ENCODE results near the gene MRFAP1. TPM values are rescaled to one million over a fixed set of nuclear protein-coding genes. Genes with fewer than 3 reads are reported as not detected.
"Not testable (repeated sequence)": the region's sequence is repeated elsewhere in the genome, so short reads cannot be mapped to it uniquely, and the experiment has no call there.

Gene MRFAP1
- total RNA-seq, 1 donor: 94.1 TPM

- H3K27ac ChIP-seq (ENCODE audit: low read depth, low read length): no peak overlapping the region
- TF ChIP-seq, protein P1, sequence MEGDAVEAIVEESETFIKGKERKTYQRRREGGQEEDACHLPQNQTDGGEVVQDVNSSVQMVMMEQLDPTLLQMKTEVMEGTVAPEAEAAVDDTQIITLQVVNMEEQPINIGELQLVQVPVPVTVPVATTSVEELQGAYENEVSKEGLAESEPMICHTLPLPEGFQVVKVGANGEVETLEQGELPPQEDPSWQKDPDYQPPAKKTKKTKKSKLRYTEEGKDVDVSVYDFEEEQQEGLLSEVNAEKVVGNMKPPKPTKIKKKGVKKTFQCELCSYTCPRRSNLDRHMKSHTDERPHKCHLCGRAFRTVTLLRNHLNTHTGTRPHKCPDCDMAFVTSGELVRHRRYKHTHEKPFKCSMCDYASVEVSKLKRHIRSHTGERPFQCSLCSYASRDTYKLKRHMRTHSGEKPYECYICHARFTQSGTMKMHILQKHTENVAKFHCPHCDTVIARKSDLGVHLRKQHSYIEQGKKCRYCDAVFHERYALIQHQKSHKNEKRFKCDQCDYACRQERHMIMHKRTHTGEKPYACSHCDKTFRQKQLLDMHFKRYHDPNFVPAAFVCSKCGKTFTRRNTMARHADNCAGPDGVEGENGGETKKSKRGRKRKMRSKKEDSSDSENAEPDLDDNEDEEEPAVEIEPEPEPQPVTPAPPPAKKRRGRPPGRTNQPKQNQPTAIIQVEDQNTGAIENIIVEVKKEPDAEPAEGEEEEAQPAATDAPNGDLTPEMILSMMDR (IDR thresholded peaks at IDR 0.05; ENCODE audit: extremely low read depth, low read depth, low read length): no peak
- H2AFZ ChIP-seq (ENCODE audit: low read length): no peak overlapping the region
- peaks cover 3% of the 10 kb centered on the region for H4K20me1 ChIP-seq (ENCODE audit: insufficient read depth, low read length)
- no peaks in the 10 kb centered on the region for H3K79me2 ChIP-seq (ENCODE audit: insufficient read depth, low read length)
- DNase-seq (ENCODE audit: insufficient read length, low spot score, missing footprints): no peak
- H3K36me3 ChIP-seq (ENCODE audit: insufficient read depth, low read length): no peaks in the 10 kb centered on the region
- no peaks in the 10 kb centered on the region for H3K9me3 ChIP-seq (ENCODE audit: low read depth, low read length)
- no peak overlapping the region for H3K4me3 ChIP-seq (ENCODE audit: insufficient read depth, low read length)
- H3K27me3 ChIP-seq (ENCODE audit: insufficient read depth, low read length): peaks cover 29% of the 10 kb centered on the region
- H3K4me1 ChIP-seq (ENCODE audit: insufficient read depth, low read length): peaks cover 16% of the 10 kb centered on the region
- no peak overlapping the region for H3K4me2 ChIP-seq (ENCODE audit: insufficient read depth, low read length)
Observed at GRCh38 chr4:6665320-6665654, 24.8 kb downstream of the MRFAP1 start.

GRCh38 chr4:6668391-6668790 is 27.9 kb downstream of the MRFAP1 start:
- no peak overlapping the region for H2AFZ ChIP-seq (ENCODE audit: low read length)
- H3K36me3 ChIP-seq (ENCODE audit: insufficient read depth, low read length): no peaks in the 10 kb centered on the region
- DNase-seq (ENCODE audit: insufficient read length, low spot score, missing footprints): peak; percentile 92
- H3K4me1 ChIP-seq (ENCODE audit: insufficient read depth, low read length): peaks cover 17% of the 10 kb centered on the region
- H3K4me3 ChIP-seq (ENCODE audit: insufficient read depth, low read length): no peak overlapping the region
- H3K79me2 ChIP-seq (ENCODE audit: insufficient read depth, low read length): no peaks in the 10 kb centered on the region
- TF ChIP-seq, protein P1 (IDR thresholded peaks at IDR 0.05; ENCODE audit: extremely low read depth, low read depth, low read length): no peak
- peaks cover 17% of the 10 kb centered on the region for H3K27me3 ChIP-seq (ENCODE audit: insufficient read depth, low read length)
- H4K20me1 ChIP-seq (ENCODE audit: insufficient read depth, low read length): peaks cover 3% of the 10 kb centered on the region
- H3K4me2 ChIP-seq (ENCODE audit: insufficient read depth, low read length): peak overlapping the region; percentile 62
- H3K27ac ChIP-seq (ENCODE audit: low read depth, low read length): no peak overlapping the region
- no peaks in the 10 kb centered on the region for H3K9me3 ChIP-seq (ENCODE audit: low read depth, low read length)

DNA sequence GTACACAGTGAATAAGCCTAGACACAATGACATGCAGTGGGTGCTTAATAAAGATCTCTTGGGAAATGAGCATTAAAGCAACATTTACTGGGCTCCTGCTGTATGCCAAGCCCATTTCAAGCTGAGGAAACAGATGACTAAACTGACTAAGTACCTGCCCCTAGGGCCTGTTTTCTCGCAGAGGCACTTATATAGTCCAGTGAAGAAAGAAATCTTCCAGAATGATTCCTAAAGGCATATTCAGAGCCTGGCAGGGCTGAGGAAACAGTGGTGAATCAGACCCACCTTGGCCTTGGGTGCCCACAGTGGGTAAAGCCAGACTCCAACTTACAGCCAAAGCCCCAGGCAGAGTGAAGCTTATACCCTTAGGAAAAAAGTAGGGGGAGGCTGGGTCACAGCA is 31.2 kb downstream of the MRFAP1 start:
- Histone ChIP-seq H3K79me2 (ENCODE audit: insufficient read depth, low read length) (peaks cover 21% of the 10 kb centered on the region), H3K27ac (ENCODE audit: low read depth, low read length) (no peak overlapping the region), H3K27me3 (ENCODE audit: insufficient read depth, low read length) (no peaks in the 10 kb centered on the region), H4K20me1 (ENCODE audit: insufficient read depth, low read length) (peaks cover 21% of the 10 kb centered on the region), H3K9me3 (ENCODE audit: low read depth, low read length) (no peaks in the 10 kb centered on the region), H3K4me1 (ENCODE audit: insufficient read depth, low read length) (peaks cover 31% of the 10 kb centered on the region), H3K4me2 (ENCODE audit: insufficient read depth, low read length) (no peak overlapping the region), H2AFZ (ENCODE audit: low read length) (no peak overlapping the region), H3K4me3 (ENCODE audit: insufficient read depth, low read length) (no peak overlapping the region), H3K36me3 (ENCODE audit: insufficient read depth, low read length) (peaks cover 7% of the 10 kb centered on the region)
- TF ChIP-seq, protein P1 (IDR thresholded peaks at IDR 0.05; ENCODE audit: extremely low read depth, low read depth, low read length): no peak
- peak; percentile 53 for DNase-seq (ENCODE audit: insufficient read length, low spot score, missing footprints)

GRCh38 chr4:6672131-6672530 is 31.6 kb downstream of the MRFAP1 start:
- TF ChIP-seq, protein P1 (IDR thresholded peaks at IDR 0.05; ENCODE audit: extremely low read depth, low read depth, low read length): no peak
- Histone ChIP-seq H3K9me3 (ENCODE audit: low read depth, low read length) (no peaks in the 10 kb centered on the region), H2AFZ (ENCODE audit: low read length) (no peak overlapping the region), H4K20me1 (ENCODE audit: insufficient read depth, low read length) (peaks cover 26% of the 10 kb centered on the region), H3K4me3 (ENCODE audit: insufficient read depth, low read length) (no peak overlapping the region), H3K4me1 (ENCODE audit: insufficient read depth, low read length) (peaks cover 31% of the 10 kb centered on the region), H3K27ac (ENCODE audit: low read depth, low read length) (no peak overlapping the region), H3K4me2 (ENCODE audit: insufficient read depth, low read length) (no peak overlapping the region), H3K36me3 (ENCODE audit: insufficient read depth, low read length) (peaks cover 7% of the 10 kb centered on the region), H3K79me2 (ENCODE audit: insufficient read depth, low read length) (peaks cover 26% of the 10 kb centered on the region), H3K27me3 (ENCODE audit: insufficient read depth, low read length) (no peaks in the 10 kb centered on the region)
- DNase-seq (ENCODE audit: insufficient read length, low spot score, missing footprints): no peak

DNA sequence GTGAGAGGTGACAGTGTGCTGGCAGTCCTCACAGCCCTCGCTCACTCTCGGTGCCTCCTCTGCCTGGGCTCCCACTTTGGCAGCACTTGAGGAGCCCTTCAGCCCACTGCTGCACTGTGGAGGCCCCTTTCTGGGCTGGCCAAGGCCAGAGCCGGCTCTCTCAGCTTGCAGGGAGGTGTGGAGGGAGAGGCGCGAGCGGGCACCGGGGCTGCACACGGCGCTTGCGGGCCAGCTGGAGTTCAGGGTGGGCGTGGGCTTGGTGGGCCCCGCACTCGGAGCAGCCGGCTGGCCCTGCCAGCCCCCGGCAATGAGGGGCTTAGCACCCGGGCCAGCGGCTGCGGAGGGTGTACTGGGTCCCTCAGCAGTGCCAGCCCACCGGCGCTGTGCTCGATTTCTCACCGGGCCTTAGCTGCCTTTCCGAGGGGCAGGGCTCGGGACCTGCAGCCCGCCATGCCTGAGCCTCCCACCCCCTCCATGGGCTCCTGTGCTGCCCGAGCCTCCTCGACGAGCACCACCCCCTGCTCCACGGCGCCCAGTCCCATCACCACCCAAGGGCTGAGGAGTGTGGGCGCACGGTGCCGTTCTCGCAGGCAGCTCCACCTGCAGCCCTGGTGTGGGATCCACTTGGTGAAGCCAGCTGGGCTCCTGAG is 32.2 kb downstream of the MRFAP1 start:
- not testable (repeated sequence) for H3K4me2 ChIP-seq (ENCODE audit: insufficient read depth, low read length); H3K27ac ChIP-seq (ENCODE audit: low read depth, low read length); H3K27me3 ChIP-seq (ENCODE audit: insufficient read depth, low read length); H3K9me3 ChIP-seq (ENCODE audit: low read depth, low read length); H3K4me3 ChIP-seq (ENCODE audit: insufficient read depth, low read length); H2AFZ ChIP-seq (ENCODE audit: low read length); DNase-seq (ENCODE audit: insufficient read length, low spot score, missing footprints); H3K36me3 ChIP-seq (ENCODE audit: insufficient read depth, low read length)
- Histone ChIP-seq H4K20me1 (ENCODE audit: insufficient read depth, low read length) (peaks cover 27% of the 10 kb centered on the region), H3K4me1 (ENCODE audit: insufficient read depth, low read length) (peaks cover 31% of the 10 kb centered on the region), H3K79me2 (ENCODE audit: insufficient read depth, low read length) (peaks cover 28% of the 10 kb centered on the region)

- DNase-seq (ENCODE audit: insufficient read length, low spot score, missing footprints): not testable (repeated sequence)
Observed at GRCh38 chr4:6673191-6673659, 32.7 kb downstream of the MRFAP1 start.

More at GRCh38 chr4:6673191-6673659, 32.7 kb downstream of the MRFAP1 start:
- Histone ChIP-seq H3K79me2 (ENCODE audit: insufficient read depth, low read length) (peaks cover 28% of the 10 kb centered on the region), H3K4me3 (ENCODE audit: insufficient read depth, low read length) (peak overlapping the region; percentile 71), H3K4me1 (ENCODE audit: insufficient read depth, low read length) (peaks cover 28% of the 10 kb centered on the region), H4K20me1 (ENCODE audit: insufficient read depth, low read length) (peaks cover 27% of the 10 kb centered on the region), H3K27ac (ENCODE audit: low read depth, low read length) (peak overlapping the region; percentile 21), H2AFZ (ENCODE audit: low read length) (peak overlapping the region; percentile 96), H3K4me2 (ENCODE audit: insufficient read depth, low read length) (peak overlapping the region; percentile 92)
- H3K36me3 ChIP-seq (ENCODE audit: insufficient read depth, low read length); H3K27me3 ChIP-seq (ENCODE audit: insufficient read depth, low read length); H3K9me3 ChIP-seq (ENCODE audit: low read depth, low read length): not testable (repeated sequence)

All from osteoblast (primary cell).